Measurements from ENCODE around the gene SPZ1. TPM values are rescaled to one million over a fixed set of nuclear protein-coding genes. Genes with fewer than 3 reads are reported as not detected.

Gene SPZ1
- total and polyA plus RNA-seq, 2 of the 8 experiments (the other 6 are each of a cell fraction or from before 2014, with no cell fraction given): not detected

DNA sequence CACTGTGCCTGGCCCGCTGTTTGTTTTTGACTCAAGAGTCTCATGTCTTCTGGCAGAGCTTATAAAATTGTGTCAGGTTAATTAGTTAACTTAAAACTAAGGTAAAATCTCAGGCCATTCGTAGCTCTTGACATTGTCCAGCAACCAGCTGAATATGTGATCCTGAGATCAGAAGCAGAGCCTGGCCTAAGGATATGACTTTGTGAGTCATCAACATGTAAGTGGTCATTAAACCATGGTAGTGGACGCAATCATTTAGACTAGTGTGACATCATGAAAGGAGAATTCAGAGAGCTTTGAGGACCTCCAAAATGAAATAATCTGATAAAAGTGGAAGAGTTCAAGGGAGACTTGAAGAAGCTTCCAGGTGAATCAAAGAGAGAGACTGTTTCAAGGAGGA, 23.3 kb downstream of the SPZ1 start:
- no peaks in the 10 kb centered on the region for H3K79me1 ChIP-seq (ENCODE audit: low read depth, low read length)
- no peak overlapping the region for H4K91ac ChIP-seq (replicated peaks; ENCODE audit: insufficient read length, low read length)
- H3K18ac ChIP-seq (ENCODE audit: extremely low read depth, low read length): no peak overlapping the region
- 89% methylated on average over 3 of the region's 3 CpGs; no CpG with 5 or more reads in 1 of the 2 experiments for WGBS, 2 experiments (ENCODE audit: extremely low coverage in 1 of 2, insufficient coverage in 1 of 2, insufficient read length in 1 of 2, insufficient replicate concordance in 2 of 2, low coverage in 1 of 2, low lambda C conversion rate in 2 of 2, missing lambda C conversion rate in 1 of 2)
- H3K9ac ChIP-seq (replicated peaks in 1 of 4; ENCODE audit: extremely low read depth in 1 of 4, low read depth in 3 of 4, low read length in 3 of 4): no peak overlapping the region
- H2AFZ ChIP-seq (ENCODE audit: low read length): no peak overlapping the region
- no peak overlapping the region for H2AK5ac ChIP-seq (ENCODE audit: low read depth, low read length)
- no peak overlapping the region for H3K14ac ChIP-seq (ENCODE audit: insufficient read length)
- no peak overlapping the region for H2BK5ac ChIP-seq (ENCODE audit: low read depth, low read length)
- no peaks in the 10 kb centered on the region for H3K4me1 ChIP-seq (replicated peaks in 1 of 4; ENCODE audit: control insufficient read depth in 3 of 4, insufficient read depth in 4 of 4, low read length in 3 of 4)
- H3K4me3 ChIP-seq (ENCODE audit: extremely low read depth in 1 of 4, insufficient read depth in 2 of 4, low read depth in 3 of 4, low read length in 4 of 4): no peak overlapping the region
- H3K4ac ChIP-seq (replicated peaks; ENCODE audit: insufficient read length, low read depth, low read length): no peak overlapping the region
- DNase-seq (ENCODE audit: low read depth in 1 of 2, low spot score in 2 of 2) (no peak), FAIRE-seq (no peak)
- no peak overlapping the region for H4K5ac ChIP-seq (ENCODE audit: insufficient read length, low read depth, low read length)
- ChIA-PET CTCF (ENCODE audit: partially characterized antibody) (interaction anchor here (0.9 to 1.3 kb wide), 3 partner anchors 12 to 359 kb away, joined by 3 read pairs; no protein-coding TSS in a partner anchor), POLR2A (ENCODE audit: partially characterized antibody) (no interaction called here)
- H4K8ac ChIP-seq (ENCODE audit: extremely low read depth, insufficient read depth, low read length): no peak overlapping the region
- H2BK12ac ChIP-seq (ENCODE audit: low read depth, low read length): no peak overlapping the region
- H3K27me3 ChIP-seq (replicated peaks in 1 of 4; ENCODE audit: control insufficient read depth in 3 of 4, extremely low read depth in 1 of 4, insufficient read depth in 3 of 4, low read length in 3 of 4): no peaks in the 10 kb centered on the region
- H2BK15ac ChIP-seq (ENCODE audit: low read length): no peak overlapping the region
- no peaks in the 10 kb centered on the region for H3K9me3 ChIP-seq (ENCODE audit: insufficient read depth in 2 of 2, low read depth in 1 of 2, low read length in 1 of 2)
- H3K27ac ChIP-seq (ENCODE audit: low read depth, low read length): no peak overlapping the region
- H3K56ac ChIP-seq (replicated peaks; ENCODE audit: insufficient read length, low read depth, low read length): no peak overlapping the region
- no peaks in the 10 kb centered on the region for H3K36me3 ChIP-seq (ENCODE audit: control insufficient read depth in 2 of 4, insufficient read depth in 4 of 4, low read length in 3 of 4)
- no peak overlapping the region for H2BK120ac ChIP-seq (replicated peaks; ENCODE audit: low read depth, low read length)
- no peak overlapping the region for H3K23ac ChIP-seq (ENCODE audit: insufficient read length)
- H3K23me2 ChIP-seq (ENCODE audit: low read depth, low read length): no peaks in the 10 kb centered on the region
- H4K20me1 ChIP-seq (replicated peaks in 1 of 2; ENCODE audit: control insufficient read depth in 1 of 2, insufficient read depth in 2 of 2, low read length in 2 of 2): no peaks in the 10 kb centered on the region
- no peak overlapping the region for H2BK20ac ChIP-seq (ENCODE audit: low read length)
- no peak overlapping the region for H3K4me2 ChIP-seq (ENCODE audit: insufficient read depth in 1 of 2, low read depth in 2 of 2, low read length in 2 of 2)
- no peaks in the 10 kb centered on the region for H3K79me2 ChIP-seq (ENCODE audit: control insufficient read depth in 1 of 2, insufficient read depth in 2 of 2, low read length in 2 of 2)
- TF ChIP-seq BCL11A (IDR thresholded peaks at IDR 0.05; ENCODE audit: low read depth in 2 of 2, low read length in 2 of 2) (no peak), CHD1 (IDR thresholded peaks at IDR 0.05; ENCODE audit: low read depth, low read length) (no peak), HDAC2 (IDR thresholded peaks at IDR 0.05; ENCODE audit: borderline replicate concordance in 1 of 2, low read depth in 2 of 2, low read length in 2 of 2) (no peak), TCF12 (IDR thresholded peaks at IDR 0.05; ENCODE audit: low read depth, low read length) (no peak), EZH2 (IDR thresholded peaks at IDR 0.05; ENCODE audit: low read depth, low read length, severe bottlenecking) (no peak), SIRT6 (IDR thresholded peaks at IDR 0.05; ENCODE audit: low read length) (no peak), JUND (IDR thresholded peaks at IDR 0.05; ENCODE audit: low read length) (no peak), CHD2 (IDR thresholded peaks at IDR 0.05; ENCODE audit: low read length) (no peak), RAD21 (IDR thresholded peaks at IDR 0.05 in 1 of 2, conservative IDR thresholded peaks at IDR 0.05 in 1 of 2; ENCODE audit: low read depth in 2 of 2, low read length in 2 of 2) (no peak)
- TF ChIP-seq, protein P1, sequence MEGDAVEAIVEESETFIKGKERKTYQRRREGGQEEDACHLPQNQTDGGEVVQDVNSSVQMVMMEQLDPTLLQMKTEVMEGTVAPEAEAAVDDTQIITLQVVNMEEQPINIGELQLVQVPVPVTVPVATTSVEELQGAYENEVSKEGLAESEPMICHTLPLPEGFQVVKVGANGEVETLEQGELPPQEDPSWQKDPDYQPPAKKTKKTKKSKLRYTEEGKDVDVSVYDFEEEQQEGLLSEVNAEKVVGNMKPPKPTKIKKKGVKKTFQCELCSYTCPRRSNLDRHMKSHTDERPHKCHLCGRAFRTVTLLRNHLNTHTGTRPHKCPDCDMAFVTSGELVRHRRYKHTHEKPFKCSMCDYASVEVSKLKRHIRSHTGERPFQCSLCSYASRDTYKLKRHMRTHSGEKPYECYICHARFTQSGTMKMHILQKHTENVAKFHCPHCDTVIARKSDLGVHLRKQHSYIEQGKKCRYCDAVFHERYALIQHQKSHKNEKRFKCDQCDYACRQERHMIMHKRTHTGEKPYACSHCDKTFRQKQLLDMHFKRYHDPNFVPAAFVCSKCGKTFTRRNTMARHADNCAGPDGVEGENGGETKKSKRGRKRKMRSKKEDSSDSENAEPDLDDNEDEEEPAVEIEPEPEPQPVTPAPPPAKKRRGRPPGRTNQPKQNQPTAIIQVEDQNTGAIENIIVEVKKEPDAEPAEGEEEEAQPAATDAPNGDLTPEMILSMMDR (IDR thresholded peaks at IDR 0.05; ENCODE audit: control extremely low read depth in 1 of 3, insufficient read depth in 1 of 3, low read depth in 1 of 3, low read length in 3 of 3): no peak
- TF ChIP-seq, protein P2, sequence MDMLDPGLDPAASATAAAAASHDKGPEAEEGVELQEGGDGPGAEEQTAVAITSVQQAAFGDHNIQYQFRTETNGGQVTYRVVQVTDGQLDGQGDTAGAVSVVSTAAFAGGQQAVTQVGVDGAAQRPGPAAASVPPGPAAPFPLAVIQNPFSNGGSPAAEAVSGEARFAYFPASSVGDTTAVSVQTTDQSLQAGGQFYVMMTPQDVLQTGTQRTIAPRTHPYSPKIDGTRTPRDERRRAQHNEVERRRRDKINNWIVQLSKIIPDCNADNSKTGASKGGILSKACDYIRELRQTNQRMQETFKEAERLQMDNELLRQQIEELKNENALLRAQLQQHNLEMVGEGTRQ (IDR thresholded peaks at IDR 0.05; ENCODE audit: low read length): no peak
